ENCODE data around the gene TAF1B. TPM values are rescaled to one million over a fixed set of nuclear protein-coding genes. Genes with fewer than 3 reads are reported as not detected.

Gene TAF1B
- total RNA-seq, 3 donors from 2014 or later: 17.0 to 21.6 (median 20.3) TPM

DNA sequence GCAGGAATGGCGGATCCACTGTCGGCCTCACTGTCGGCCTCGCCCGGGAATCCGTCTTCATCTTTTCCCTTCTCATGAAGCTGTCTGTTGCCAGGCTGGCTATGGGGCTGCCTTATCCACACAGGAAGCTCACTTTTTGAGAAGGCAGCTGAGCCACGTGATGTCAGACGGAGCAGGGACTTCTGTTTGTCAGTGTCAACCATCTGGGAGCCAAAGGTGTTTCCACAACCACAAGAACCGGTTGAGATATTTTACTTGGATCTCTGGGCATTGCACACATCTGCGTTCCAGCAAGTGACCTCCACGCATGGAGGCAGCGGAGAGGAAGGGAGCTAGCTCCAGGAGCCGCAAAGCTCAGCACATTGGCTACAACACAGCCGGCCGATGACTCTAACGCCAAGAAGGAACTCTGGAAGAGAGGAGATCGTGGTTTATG lies 27.4 kb upstream of the TAF1B start:
- intact Hi-C loops (cut with DNase I; ENCODE audit: low total_unique reads): loop anchor here (10.0 kb wide), 1 partner anchor 139 kb away; the partner anchor contains the start of gene GRHL1

DNA sequence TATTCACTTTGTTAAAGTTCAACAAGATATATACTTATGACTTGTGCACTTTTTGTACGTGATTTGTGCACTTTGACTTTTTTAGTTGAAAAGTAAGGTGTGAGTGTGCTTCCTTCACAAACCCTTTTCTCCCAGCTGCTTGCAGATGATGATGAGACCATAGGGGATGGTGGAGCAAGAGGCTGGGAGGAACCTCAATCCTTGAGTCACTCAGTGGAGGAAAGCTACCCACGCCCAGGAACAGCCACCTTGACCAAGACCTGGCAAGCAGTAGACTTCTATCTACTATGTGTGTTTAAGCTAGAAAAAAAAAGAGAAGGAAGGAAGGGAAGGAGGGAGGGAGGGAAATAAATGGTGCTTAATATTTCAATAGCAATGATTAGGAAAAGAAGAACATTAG lies 25.2 kb upstream of the TAF1B start:
- H3K36me3 ChIP-seq: no peaks in the 10 kb centered on the region
- TF ChIP-seq POLR2A (IDR thresholded peaks at IDR 0.05) (no peak), POLR2AphosphoS5 (IDR thresholded peaks at IDR 0.05) (no peak)
- TF ChIP-seq, protein P1, sequence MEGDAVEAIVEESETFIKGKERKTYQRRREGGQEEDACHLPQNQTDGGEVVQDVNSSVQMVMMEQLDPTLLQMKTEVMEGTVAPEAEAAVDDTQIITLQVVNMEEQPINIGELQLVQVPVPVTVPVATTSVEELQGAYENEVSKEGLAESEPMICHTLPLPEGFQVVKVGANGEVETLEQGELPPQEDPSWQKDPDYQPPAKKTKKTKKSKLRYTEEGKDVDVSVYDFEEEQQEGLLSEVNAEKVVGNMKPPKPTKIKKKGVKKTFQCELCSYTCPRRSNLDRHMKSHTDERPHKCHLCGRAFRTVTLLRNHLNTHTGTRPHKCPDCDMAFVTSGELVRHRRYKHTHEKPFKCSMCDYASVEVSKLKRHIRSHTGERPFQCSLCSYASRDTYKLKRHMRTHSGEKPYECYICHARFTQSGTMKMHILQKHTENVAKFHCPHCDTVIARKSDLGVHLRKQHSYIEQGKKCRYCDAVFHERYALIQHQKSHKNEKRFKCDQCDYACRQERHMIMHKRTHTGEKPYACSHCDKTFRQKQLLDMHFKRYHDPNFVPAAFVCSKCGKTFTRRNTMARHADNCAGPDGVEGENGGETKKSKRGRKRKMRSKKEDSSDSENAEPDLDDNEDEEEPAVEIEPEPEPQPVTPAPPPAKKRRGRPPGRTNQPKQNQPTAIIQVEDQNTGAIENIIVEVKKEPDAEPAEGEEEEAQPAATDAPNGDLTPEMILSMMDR (IDR thresholded peaks at IDR 0.05): no peak
- no peak for DNase-seq (ENCODE audit: low spot score in 2 of 2)
- no peak overlapping the region for H3K4me3 ChIP-seq
- intact Hi-C loops (cut with DNase I; ENCODE audit: low total_unique reads): loop anchor here (10.0 kb wide), 1 partner anchor 137 kb away; the partner anchor contains the start of gene GRHL1
- no peak overlapping the region for H3K27ac ChIP-seq
- peaks cover 3 to 5% of the 10 kb centered on the region in 2 donors for H3K4me1 ChIP-seq
- no peaks in the 10 kb centered on the region for H3K27me3 ChIP-seq
- no peaks in the 10 kb centered on the region for H3K9me3 ChIP-seq

More for the DNA sequence above, 27.4 kb upstream of the TAF1B start:
- Histone ChIP-seq H3K27ac (peak overlapping the region in 1 of 2 donors; percentile 64), H3K9me3 (no peaks in the 10 kb centered on the region), H3K36me3 (no peaks in the 10 kb centered on the region), H3K4me3 (no peak overlapping the region), H3K4me1 (peaks cover 3 to 5% of the 10 kb centered on the region in 2 donors), H3K27me3 (no peaks in the 10 kb centered on the region)
- no peak for DNase-seq (ENCODE audit: low spot score in 2 of 2)
- no peak for TF ChIP-seq POLR2A (IDR thresholded peaks at IDR 0.05)
- TF ChIP-seq, protein P1 (IDR thresholded peaks at IDR 0.05): no peak
- no peak for TF ChIP-seq POLR2AphosphoS5 (IDR thresholded peaks at IDR 0.05)

DNA sequence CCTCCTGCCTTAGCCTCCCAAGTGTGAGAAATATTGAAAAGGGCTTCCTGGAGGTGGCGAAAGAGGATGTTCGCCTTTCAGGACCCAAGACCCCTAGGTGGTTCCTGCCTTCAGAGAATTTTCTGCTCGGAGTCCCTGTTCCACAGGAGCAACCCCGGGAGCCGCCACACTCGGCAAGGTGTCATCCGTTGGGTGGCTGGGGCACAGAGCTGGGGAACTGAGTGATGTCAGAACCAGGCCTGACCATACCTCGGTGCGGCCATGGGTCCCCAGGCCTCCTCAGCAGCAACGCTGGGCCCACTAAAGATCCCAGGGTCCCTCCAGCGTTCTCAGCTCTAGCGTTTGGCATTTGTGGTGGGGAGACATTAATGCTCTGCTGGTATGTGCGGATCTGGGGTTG lies 23.7 kb upstream of the TAF1B start:
- Histone ChIP-seq H3K4me1 (no peaks in the 10 kb centered on the region), H3K36me3 (no peaks in the 10 kb centered on the region), H3K9me3 (no peaks in the 10 kb centered on the region), H3K27ac (peak overlapping the region in 1 of 2 donors; percentile 61), H3K27me3 (no peaks in the 10 kb centered on the region), H3K4me3 (no peak overlapping the region)
- no peak for DNase-seq (ENCODE audit: low spot score in 2 of 2)
- TF ChIP-seq, protein P1 (IDR thresholded peaks at IDR 0.05): no peak
- TF ChIP-seq POLR2A (IDR thresholded peaks at IDR 0.05): no peak
- no peak for TF ChIP-seq POLR2AphosphoS5 (IDR thresholded peaks at IDR 0.05)
- intact Hi-C loops (cut with DNase I; ENCODE audit: low total_unique reads): loop anchor here (10.0 kb wide), 1 partner anchor 135 kb away; the partner anchor contains the start of gene GRHL1

DNA sequence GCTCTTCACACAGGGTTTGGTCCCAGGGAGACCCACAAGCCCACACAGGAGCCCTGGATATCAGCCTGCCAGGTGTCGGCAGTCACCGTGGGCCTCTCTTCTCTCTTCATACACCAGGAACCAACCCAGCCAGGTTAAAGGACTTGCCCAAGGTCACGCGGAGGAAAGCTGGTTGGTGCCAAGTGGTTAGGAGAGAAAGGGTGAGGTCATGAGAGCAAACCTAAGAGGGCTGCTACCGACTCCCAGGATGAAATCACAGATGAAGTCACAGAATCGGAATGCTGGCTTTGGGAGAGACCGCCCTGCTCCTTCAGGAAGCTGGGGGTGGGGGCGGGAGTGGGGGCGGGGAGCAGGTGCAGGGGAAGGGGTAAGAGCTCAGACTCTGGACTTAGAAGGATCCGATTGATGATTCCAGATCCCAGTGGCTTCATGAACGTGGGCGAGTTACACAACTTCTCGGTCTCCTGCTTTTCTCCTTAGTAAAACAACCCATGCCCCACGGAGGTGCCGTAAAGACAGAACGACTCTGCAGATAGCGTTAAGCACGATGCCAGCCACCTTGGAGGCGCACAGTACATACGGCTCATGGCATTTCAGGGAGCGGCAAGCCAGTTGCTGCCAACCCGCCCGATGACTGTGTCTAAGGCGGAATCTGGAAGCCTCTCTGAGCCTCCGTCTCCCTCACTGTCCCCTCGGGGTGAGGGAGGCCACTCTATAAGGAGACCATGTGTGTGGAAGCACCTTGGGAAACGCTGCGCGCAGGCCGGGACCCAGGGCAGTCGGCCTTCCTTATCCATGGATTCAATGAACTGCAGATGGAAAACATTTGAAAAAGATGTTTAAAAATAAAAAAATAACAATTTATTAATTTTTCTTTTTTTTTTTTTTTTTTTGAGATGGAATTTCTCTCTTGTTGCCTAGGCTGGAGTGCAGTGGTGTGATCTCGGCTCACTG lies 23.0 kb upstream of the TAF1B start:
- intact Hi-C loops (cut with DNase I; ENCODE audit: low total_unique reads): no loop called here
- H3K4me3 ChIP-seq: peak overlapping the region in 2 of 3 donors; percentile 8 to 29
- no peaks in the 10 kb centered on the region for H3K4me1 ChIP-seq
- no peak for DNase-seq (ENCODE audit: low spot score in 2 of 2)
- H3K36me3 ChIP-seq: no peaks in the 10 kb centered on the region
- H3K27ac ChIP-seq: peak overlapping the region in 1 of 2 donors; percentile 61
- no peaks in the 10 kb centered on the region for H3K27me3 ChIP-seq
- TF ChIP-seq POLR2AphosphoS5 (IDR thresholded peaks at IDR 0.05): peak in 1 of 3 donors; percentile 5
- TF ChIP-seq, protein P1 (IDR thresholded peaks at IDR 0.05): no peak
- H3K9me3 ChIP-seq: no peaks in the 10 kb centered on the region

All from breast epithelium (tissue), 4 donors.